Stimulated activated CD8-positive, alpha-beta memory T cell treated with anti-CD3 and anti-CD28 coated beads, Interleukin-4, amount 100 ng/mL, for 24 hours (primary cell): ENCODE data around the gene CDIP1.

Experiments
- DNase-seq: peaks from one replicate; pipeline ENCODE4 v3.0.0-alpha.2; 2020; ENCODE audit warnings: low read depth

Gene CDIP1

GRCh38 chr16:4537376-4538343 is 913 bp downstream of the CDIP1 start:
- DNase-seq = peak; percentile 8

GRCh38 chr16:4536391-4537106 is 2.0 kb downstream of the CDIP1 start:
- no peak for DNase-seq

- DNase-seq = peak; percentile 19
Measured at GRCh38 chr16:4535627-4536108, 2.9 kb downstream of the CDIP1 start.

GRCh38 chr16:4534151-4534790 is 4.3 kb downstream of the CDIP1 start:
- no peak for DNase-seq

GRCh38 chr16:4533490-4533889 is 5.1 kb downstream of the CDIP1 start:
- no peak for DNase-seq

GRCh38 chr16:4532238-4532637 is 6.3 kb downstream of the CDIP1 start:
- no peak for DNase-seq

- DNase-seq = no peak
Measured at GRCh38 chr16:4531811-4532210, 6.8 kb downstream of the CDIP1 start.

- DNase-seq = no peak
Measured at GRCh38 chr16:4529085-4530060, 9.2 kb downstream of the CDIP1 start.

- DNase-seq = no peak
Measured at GRCh38 chr16:4525634-4526277, 12.8 kb downstream of the CDIP1 start.

GRCh38 chr16:4525069-4525468 is 13.5 kb downstream of the CDIP1 start:
- DNase-seq = no peak

GRCh38 chr16:4524571-4524970 is 14.0 kb downstream of the CDIP1 start:
- DNase-seq = no peak

- no peak for DNase-seq
Measured at GRCh38 chr16:4523686-4524085, 14.9 kb downstream of the CDIP1 start.

GRCh38 chr16:4522051-4522581 is 16.5 kb downstream of the CDIP1 start:
- DNase-seq = no peak

- no peak for DNase-seq
Measured at GRCh38 chr16:4520913-4521312, 17.7 kb downstream of the CDIP1 start.

- DNase-seq = no peak
Measured at GRCh38 chr16:4519274-4520058, 19.1 kb downstream of the CDIP1 start.

GRCh38 chr16:4517812-4518680 is 20.5 kb downstream of the CDIP1 start:
- DNase-seq = no peak

GRCh38 chr16:4515611-4516233 is 22.9 kb downstream of the CDIP1 start:
- DNase-seq = no peak

- DNase-seq = no peak
Measured at GRCh38 chr16:4514606-4515005, 24.0 kb downstream of the CDIP1 start.
